CD4-positive, alpha-beta T cell treated with Interleukin-12 subunit alpha and Interleukin-12 subunit beta, for 1 hour (primary cell): Measurements from ENCODE around the gene SS18L1.

Experiments
- DNase-seq: peaks from one replicate; pipeline ENCODE4 v3.0.0-alpha.2; 2020

SS18L1 gene

DNA sequence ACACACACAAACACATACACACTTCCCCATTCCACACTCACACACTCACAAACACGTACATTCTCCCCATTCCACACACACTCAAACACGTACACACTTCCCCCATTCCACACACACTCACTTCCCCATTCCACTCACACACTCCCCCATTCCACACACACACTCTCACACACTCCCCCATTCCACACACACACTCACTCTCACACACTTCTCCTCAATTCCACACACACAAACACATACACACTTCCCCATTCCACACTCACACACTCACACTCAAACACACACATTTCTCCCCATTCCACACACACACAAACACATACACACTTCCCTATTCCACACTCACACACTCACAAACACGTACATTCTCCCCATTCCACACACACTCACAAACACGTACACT, 86.1 kb downstream of the SS18L1 start:
- DNase-seq: no peak

DNA sequence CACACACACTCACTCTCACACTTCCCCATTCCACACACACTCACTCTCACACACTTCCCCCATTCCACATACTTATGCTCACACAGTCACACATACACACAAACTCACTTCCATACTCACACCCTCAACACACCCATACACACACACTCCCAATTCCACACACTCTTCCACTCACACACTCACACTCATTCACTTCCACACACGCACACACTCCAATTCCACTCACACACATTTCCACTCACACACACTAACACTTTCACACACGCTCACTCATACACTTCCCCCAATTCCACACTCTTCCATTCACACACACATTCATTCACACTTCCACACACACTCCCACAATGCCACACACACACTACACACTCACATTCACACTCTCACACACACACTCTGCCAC, 86.7 kb downstream of the SS18L1 start:
- no peak for DNase-seq

DNA sequence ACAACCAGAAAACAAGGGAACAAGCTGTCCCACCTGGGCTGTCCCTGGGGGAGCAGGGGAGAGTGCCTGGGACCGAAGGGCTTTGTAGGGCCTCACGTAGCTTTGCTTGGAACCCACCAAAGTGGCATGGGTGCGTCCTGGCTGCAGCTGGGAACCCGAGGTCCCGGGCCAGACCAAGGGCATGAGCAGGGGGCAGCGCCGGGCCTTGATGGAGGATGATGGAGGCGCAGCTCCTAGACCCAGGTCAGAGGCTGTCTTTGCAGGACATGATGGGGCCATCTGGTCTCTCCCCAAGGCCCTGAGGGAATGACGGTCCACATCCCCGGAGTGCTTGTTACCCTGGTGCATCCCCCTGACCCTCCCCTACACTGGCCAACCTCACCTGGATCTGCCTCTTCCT, 87.1 kb downstream of the SS18L1 start:
- no peak for DNase-seq

DNA sequence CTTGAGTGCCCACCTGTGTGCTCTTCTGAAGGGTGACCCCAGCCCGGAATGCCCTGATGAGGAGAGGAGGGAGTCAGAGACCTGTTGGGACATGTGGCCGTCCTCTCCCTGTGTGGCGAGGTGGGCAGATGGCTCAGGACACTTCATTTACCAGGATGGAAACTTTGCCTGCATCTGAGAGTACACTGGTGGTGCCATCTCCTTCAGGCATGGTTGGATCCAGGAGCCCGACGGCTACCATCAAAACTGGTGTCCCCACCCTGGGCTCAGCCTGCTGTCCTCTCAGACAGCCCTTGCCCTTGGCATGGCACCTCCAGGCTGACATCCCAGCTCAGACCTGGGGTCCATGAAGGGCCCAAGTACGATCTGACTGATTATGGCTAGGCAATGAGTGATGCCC, 87.7 kb downstream of the SS18L1 start:
- no peak for DNase-seq
